ENCODE data around the gene JMJD7.

JMJD7 gene

GRCh38 chr15:41827880-41828806, at the start of gene JMJD7:
TSS of gene JMJD7 (plus strand) at chr15:41828092. CDS start at chr15:41828125, 33 bp downstream.
- in situ Hi-C loops (cut with MboI; ENCODE audit: low sequenced_read_pairs) = no loop called here

GRCh38 chr15:41778521-41778920, 49.4 kb upstream of the JMJD7 start:
- in situ Hi-C loops (cut with MboI; ENCODE audit: low sequenced_read_pairs) = no loop called here

GRCh38 chr15:41779662-41780157, 48.2 kb upstream of the JMJD7 start:
- in situ Hi-C loops (cut with MboI; ENCODE audit: low sequenced_read_pairs) = no loop called here

- in situ Hi-C loops (cut with MboI; ENCODE audit: low sequenced_read_pairs) = no loop called here
Measured at GRCh38 chr15:41780266-41780665, 47.6 kb upstream of the JMJD7 start.

GRCh38 chr15:41780727-41781126, 47.2 kb upstream of the JMJD7 start:
- in situ Hi-C loops (cut with MboI; ENCODE audit: low sequenced_read_pairs) = no loop called here

- in situ Hi-C loops (cut with MboI; ENCODE audit: low sequenced_read_pairs) = no loop called here
Measured at GRCh38 chr15:41782371-41783282, 45.3 kb upstream of the JMJD7 start.

GRCh38 chr15:41783296-41783695, 44.6 kb upstream of the JMJD7 start:
- in situ Hi-C loops (cut with MboI; ENCODE audit: low sequenced_read_pairs) = no loop called here

- in situ Hi-C loops (cut with MboI; ENCODE audit: low sequenced_read_pairs) = no loop called here
Measured at GRCh38 chr15:41788262-41788661, 39.6 kb upstream of the JMJD7 start.

- in situ Hi-C loops (cut with MboI; ENCODE audit: low sequenced_read_pairs) = no loop called here
Measured at GRCh38 chr15:41789236-41789635, 38.7 kb upstream of the JMJD7 start.

GRCh38 chr15:41789662-41790061, 38.2 kb upstream of the JMJD7 start:
- in situ Hi-C loops (cut with MboI; ENCODE audit: low sequenced_read_pairs) = no loop called here

- in situ Hi-C loops (cut with MboI; ENCODE audit: low sequenced_read_pairs) = no loop called here
Measured at GRCh38 chr15:41790169-41790568, 37.7 kb upstream of the JMJD7 start.

GRCh38 chr15:41790756-41791546, 36.9 kb upstream of the JMJD7 start:
- in situ Hi-C loops (cut with MboI; ENCODE audit: low sequenced_read_pairs) = no loop called here

- in situ Hi-C loops (cut with MboI; ENCODE audit: low sequenced_read_pairs) = no loop called here
Measured at GRCh38 chr15:41791547-41791937, 36.4 kb upstream of the JMJD7 start.

- in situ Hi-C loops (cut with MboI; ENCODE audit: low sequenced_read_pairs) = no loop called here
Measured at GRCh38 chr15:41792000-41792637, 35.8 kb upstream of the JMJD7 start.

GRCh38 chr15:41794081-41794480, 33.8 kb upstream of the JMJD7 start:
- in situ Hi-C loops (cut with MboI; ENCODE audit: low sequenced_read_pairs) = no loop called here

GRCh38 chr15:41795996-41796856, 31.7 kb upstream of the JMJD7 start:
- in situ Hi-C loops (cut with MboI; ENCODE audit: low sequenced_read_pairs) = no loop called here

GRCh38 chr15:41797201-41797944, 30.5 kb upstream of the JMJD7 start:
- in situ Hi-C loops (cut with MboI; ENCODE audit: low sequenced_read_pairs) = no loop called here
